NCI-H2029 (cell line): ENCODE measurements around the gene TBC1D2B.
"Not testable (repeated sequence)": the region's sequence is repeated elsewhere in the genome, so short reads cannot be mapped to it uniquely, and the experiment has no call there.

ENCODE experiments used
- DNase-seq: peaks from one replicate; lab custom pipeline; 2025; lab: John Stamatoyannopoulos, UW

Gene TBC1D2B

GRCh38 chr15:78002996-78003395 lies 74.5 kb downstream of the TBC1D2B start:
- peak; percentile 14 for DNase-seq

- no peak for DNase-seq
Measured at GRCh38 chr15:78001656-78002055, 75.9 kb downstream of the TBC1D2B start.

- no peak for DNase-seq
Measured at GRCh38 chr15:78000927-78001249, 76.6 kb downstream of the TBC1D2B start.

GRCh38 chr15:78000091-78000926 lies 77.2 kb downstream of the TBC1D2B start:
- peak; percentile 24 for DNase-seq

GRCh38 chr15:77999486-77999885 lies 78.0 kb downstream of the TBC1D2B start:
- DNase-seq, result no peak

- DNase-seq, result no peak
Measured at GRCh38 chr15:77998592-77998991, 78.9 kb downstream of the TBC1D2B start.

- DNase-seq, result not testable (repeated sequence)
Measured at GRCh38 chr15:77997761-77998554, 79.6 kb downstream of the TBC1D2B start.

GRCh38 chr15:77997221-77997620 lies 80.3 kb downstream of the TBC1D2B start:
- not testable (repeated sequence) for DNase-seq

GRCh38 chr15:77996713-77997171 lies 80.8 kb downstream of the TBC1D2B start:
- DNase-seq, result not testable (repeated sequence)

- DNase-seq, result not testable (repeated sequence)
Measured at GRCh38 chr15:77996226-77996625, 81.3 kb downstream of the TBC1D2B start.

- not testable (repeated sequence) for DNase-seq
Measured at GRCh38 chr15:77995537-77995918, 82.0 kb downstream of the TBC1D2B start.

- DNase-seq, result not testable (repeated sequence)
Measured at GRCh38 chr15:77994893-77995536, 82.5 kb downstream of the TBC1D2B start.

- not testable (repeated sequence) for DNase-seq
Measured at GRCh38 chr15:77993970-77994693, 83.4 kb downstream of the TBC1D2B start.

- no peak for DNase-seq
Measured at GRCh38 chr15:77993374-77993911, 84.1 kb downstream of the TBC1D2B start.

GRCh38 chr15:77992356-77993222 lies 84.9 kb downstream of the TBC1D2B start:
- DNase-seq, result no peak

GRCh38 chr15:77991658-77992201 lies 85.8 kb downstream of the TBC1D2B start:
- DNase-seq, result not testable (repeated sequence)

GRCh38 chr15:77991029-77991406 lies 86.5 kb downstream of the TBC1D2B start:
- DNase-seq, result no peak

- DNase-seq, result no peak
Measured at GRCh38 chr15:77989296-77990143, 88.0 kb downstream of the TBC1D2B start.
